NB4 (cell line): ENCODE data around the gene PDCD1.

ENCODE experiments used
- DNase-seq: peaks from one replicate; pipeline ENCODE4 v3.0.0; 2010; ENCODE audit warnings: low read depth
- H3K4me3 ChIP-seq: one replicate; pipeline ENCODE4 v1.5.1; 2011; ENCODE audit warnings: mild to moderate bottlenecking, low read depth, low read length, moderate library complexity
- MYC ChIP-seq: IDR thresholded peaks from 2 replicates; pipeline ENCODE4 v1.6.1; 2011; ENCODE audit warnings: low read depth, low read length
- POLR2A ChIP-seq: IDR thresholded peaks from 2 replicates; pipeline ENCODE4 v1.6.1; 2011; ENCODE audit warnings: mild to moderate bottlenecking; ENCODE audit not compliant: insufficient read length; ENCODE audit errors: extremely low read depth
- TF ChIP-seq, protein P1 (sequence below): IDR thresholded peaks from one replicate; pipeline ENCODE4 v1.5.1; 2012; ENCODE audit warnings: low read depth, low read length
- TF ChIP-seq, protein P2 (sequence below): IDR thresholded peaks from 2 replicates; pipeline ENCODE4 v1.6.1; 2011; ENCODE audit warnings: low read depth, low read length

The PDCD1 gene

DNA sequence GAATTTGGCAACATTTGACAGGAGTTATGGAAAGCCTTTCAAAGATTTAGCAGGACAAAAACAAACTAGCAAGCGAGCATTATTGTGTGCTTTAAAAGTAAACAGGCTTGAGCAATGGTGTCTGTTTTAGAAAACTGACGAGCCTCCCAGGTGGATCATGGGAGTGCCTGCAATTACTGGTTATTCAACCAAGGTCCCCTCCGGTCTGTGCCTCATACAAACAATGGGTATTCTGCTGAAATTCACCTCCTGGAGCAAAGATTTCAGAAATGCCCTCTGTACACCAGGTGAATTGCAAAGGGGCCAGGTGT is 33.2 kb upstream of the PDCD1 start:
- H3K4me3 ChIP-seq = no peak overlapping the region
- no peak for DNase-seq
- TF ChIP-seq, protein P1, sequence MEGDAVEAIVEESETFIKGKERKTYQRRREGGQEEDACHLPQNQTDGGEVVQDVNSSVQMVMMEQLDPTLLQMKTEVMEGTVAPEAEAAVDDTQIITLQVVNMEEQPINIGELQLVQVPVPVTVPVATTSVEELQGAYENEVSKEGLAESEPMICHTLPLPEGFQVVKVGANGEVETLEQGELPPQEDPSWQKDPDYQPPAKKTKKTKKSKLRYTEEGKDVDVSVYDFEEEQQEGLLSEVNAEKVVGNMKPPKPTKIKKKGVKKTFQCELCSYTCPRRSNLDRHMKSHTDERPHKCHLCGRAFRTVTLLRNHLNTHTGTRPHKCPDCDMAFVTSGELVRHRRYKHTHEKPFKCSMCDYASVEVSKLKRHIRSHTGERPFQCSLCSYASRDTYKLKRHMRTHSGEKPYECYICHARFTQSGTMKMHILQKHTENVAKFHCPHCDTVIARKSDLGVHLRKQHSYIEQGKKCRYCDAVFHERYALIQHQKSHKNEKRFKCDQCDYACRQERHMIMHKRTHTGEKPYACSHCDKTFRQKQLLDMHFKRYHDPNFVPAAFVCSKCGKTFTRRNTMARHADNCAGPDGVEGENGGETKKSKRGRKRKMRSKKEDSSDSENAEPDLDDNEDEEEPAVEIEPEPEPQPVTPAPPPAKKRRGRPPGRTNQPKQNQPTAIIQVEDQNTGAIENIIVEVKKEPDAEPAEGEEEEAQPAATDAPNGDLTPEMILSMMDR = no peak
- TF ChIP-seq MYC (no peak), POLR2A (no peak)
- TF ChIP-seq, protein P2, sequence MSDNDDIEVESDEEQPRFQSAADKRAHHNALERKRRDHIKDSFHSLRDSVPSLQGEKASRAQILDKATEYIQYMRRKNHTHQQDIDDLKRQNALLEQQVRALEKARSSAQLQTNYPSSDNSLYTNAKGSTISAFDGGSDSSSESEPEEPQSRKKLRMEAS = no peak

DNA sequence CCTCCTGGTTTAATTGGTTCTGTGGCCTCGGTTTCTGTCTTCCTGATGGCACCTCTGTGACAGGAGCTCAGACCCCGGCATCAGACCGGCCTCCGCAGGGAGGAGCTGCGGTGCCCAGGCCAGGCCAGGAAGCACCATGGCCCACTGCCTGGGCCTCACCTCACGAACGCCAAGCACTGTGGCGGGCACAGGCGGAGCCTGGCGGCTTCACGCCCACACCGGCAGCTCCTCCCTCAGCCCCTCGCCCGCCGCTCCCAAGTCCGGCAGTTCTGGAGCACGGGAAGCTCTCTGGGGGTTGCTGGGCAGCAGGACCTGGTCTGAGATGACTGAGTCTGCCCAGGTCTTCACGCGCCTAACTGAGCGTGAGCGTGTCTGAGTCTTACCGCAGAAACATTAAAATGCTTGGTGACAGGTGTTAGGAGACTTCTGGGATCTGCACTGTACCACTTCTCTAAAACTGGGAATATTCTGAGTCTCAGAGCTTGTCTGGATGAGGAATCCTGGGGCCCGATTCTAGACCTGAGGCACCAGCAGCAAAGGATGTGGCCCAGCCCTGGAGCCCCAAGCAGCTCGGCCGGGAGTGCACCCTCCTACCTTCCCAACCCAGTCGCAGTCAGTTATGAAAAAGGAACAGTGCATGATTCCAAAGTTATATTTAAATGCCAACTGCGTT is 32.8 kb upstream of the PDCD1 start:
- no peak overlapping the region for H3K4me3 ChIP-seq
- TF ChIP-seq MYC (no peak), POLR2A (no peak)
- TF ChIP-seq, protein P2 = no peak
- TF ChIP-seq, protein P1 = no peak
- no peak for DNase-seq

DNA sequence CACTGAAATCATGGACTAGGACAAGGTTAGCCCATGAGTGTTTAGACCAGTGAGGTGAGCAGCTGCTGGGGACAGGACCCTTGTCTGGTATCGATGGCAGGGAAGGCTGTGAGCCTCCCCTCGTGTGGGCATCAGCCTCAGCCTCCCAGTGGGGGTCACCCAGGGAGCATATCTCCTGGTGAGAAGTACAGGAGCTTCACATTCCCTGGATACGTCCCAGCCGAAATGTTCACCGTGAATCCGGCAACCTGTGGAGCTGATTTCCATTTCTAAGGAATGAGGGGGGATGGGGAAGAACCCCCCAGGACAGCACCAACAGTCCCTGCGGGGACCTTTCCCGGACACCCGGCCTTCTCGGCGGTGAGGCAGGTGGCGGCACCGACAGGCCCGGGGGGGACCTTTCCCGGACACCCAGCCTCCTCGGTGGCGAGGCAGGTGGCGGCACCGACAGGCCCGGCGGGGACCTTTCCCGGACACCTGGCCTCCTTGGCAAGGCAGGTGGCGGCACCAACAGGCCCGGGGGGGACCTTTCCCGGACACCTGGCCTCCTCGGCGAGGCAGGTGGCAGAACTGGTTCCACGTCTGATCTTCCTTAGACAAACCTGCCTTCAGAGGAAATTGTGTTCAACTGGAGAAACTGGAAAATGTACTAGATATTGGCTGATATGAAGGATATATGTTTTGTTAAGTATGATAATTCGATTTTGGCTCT is 32.0 kb upstream of the PDCD1 start:
- TF ChIP-seq, protein P2 = no peak
- no peak for TF ChIP-seq MYC
- TF ChIP-seq POLR2A = no peak
- TF ChIP-seq, protein P1 = no peak
- no peak for DNase-seq
- no peak overlapping the region for H3K4me3 ChIP-seq

DNA sequence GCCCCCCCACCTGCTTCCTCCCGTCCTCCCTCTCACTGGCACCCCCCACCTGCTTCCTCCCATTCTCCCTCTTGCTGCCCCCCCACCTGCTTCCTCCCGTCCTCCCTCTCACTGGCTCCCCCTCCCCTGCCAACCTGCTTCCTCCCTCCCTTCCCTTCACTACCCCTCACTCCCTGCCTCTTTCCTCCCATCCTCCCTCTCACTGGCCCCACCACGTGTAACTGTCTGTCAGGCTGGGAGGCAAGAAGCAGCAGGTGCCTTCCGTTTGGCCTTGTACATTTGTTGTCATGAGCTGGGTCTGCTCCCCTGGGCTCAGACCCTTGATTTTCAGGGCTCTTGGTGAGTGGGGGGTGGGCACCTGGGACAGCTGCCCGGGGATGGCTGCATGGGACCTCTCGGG is 29.9 kb upstream of the PDCD1 start:
- TF ChIP-seq, protein P2 = no peak
- no peak for TF ChIP-seq POLR2A
- TF ChIP-seq MYC = no peak
- TF ChIP-seq, protein P1 = no peak

DNA sequence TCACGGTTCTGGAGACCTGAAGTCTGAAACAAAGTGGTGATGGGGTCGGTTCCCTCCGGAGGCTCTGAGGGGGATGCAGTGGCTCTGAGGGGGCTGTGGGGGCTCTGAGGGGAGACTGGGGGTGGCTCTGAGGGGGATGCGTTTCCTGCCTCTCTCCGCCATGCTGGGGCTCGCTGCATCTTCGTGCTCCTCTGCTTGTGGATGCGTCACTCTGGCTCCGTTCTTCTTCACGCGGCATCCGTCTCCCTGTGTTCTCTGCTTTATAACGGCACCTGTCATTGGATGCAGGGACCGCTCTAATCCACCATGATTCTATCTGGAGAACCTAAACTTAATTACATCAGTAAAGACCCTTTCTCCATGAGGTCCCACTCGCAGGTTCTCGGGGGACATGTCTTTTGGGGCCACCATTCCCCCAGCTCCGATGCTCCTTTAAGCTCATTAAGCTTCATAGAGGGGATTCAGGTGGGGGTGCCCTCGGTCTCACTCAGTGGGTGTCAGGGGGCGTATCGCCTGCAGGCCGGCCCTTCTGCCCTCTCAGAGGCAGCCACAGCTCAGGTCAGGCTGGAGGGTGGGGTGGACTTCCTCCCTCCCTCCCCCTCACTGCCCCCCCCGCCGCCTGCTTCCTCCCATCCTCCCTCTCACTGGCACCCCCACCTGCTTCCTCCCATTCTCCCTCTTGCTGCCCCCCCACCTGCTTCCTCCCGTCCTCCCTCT is 29.3 kb upstream of the PDCD1 start:
- DNase-seq = no peak
- TF ChIP-seq, protein P2 = no peak
- no peak for TF ChIP-seq MYC
- TF ChIP-seq POLR2A = no peak
- TF ChIP-seq, protein P1 = no peak
- H3K4me3 ChIP-seq = no peak overlapping the region

More for the DNA sequence above, 29.9 kb upstream of the PDCD1 start:
- no peak overlapping the region for H3K4me3 ChIP-seq
- DNase-seq = no peak
